Cardiac muscle cell (in vitro differentiated cells and primary cell): Measurements from ENCODE around the gene DNAJC16. TPM values are rescaled to one million over a fixed set of nuclear protein-coding genes. Genes with fewer than 3 reads are reported as not detected.
A peak's percentile ranks its signal among the peaks of the same experiment; 100 is the strongest.

Experiments used
- DNase-seq, 2 donors: peaks; one replicate each; pipeline versions ENCODE4 v3.0.0 to v3.0.0-alpha.2; 2010 to 2017; ENCODE audit warnings: low read depth in 1 of 2, low spot score in 1 of 2
- H3K27ac ChIP-seq: fragments of 200-600 bp; sonication (generic); 2 replicates; pipeline ENCODE4 v1.5.1; 2016
- H3K27me3 ChIP-seq: fragments of 200-600 bp; sonication (generic); 2 replicates; pipeline ENCODE4 v1.6.0; 2016; ENCODE audit warnings: control low read depth
- H3K36me3 ChIP-seq: fragments of 200-600 bp; sonication (generic); 2 replicates; pipeline ENCODE4 v1.5.1; 2016; ENCODE audit warnings: control low read depth
- H3K4me1 ChIP-seq: fragments of 200-600 bp; sonication (generic); 2 replicates; pipeline ENCODE4 v1.8.1; 2017; ENCODE audit warnings: low read depth, mild to moderate bottlenecking, mixed run types
- H3K4me3 ChIP-seq: fragments of 200-600 bp; sonication (generic); 2 replicates; pipeline ENCODE4 v1.5.1; 2016; ENCODE audit warnings: mild to moderate bottlenecking
- H3K9me3 ChIP-seq: fragments of 200-600 bp; sonication (generic); 2 replicates; pipeline ENCODE4 v1.5.1; 2017; ENCODE audit warnings: low read depth, mild to moderate bottlenecking, control low read depth
- CTCF ChIP-seq: IDR thresholded peaks from 2 replicates; pipeline ENCODE4 v1.5.1; 2012; ENCODE audit warnings: low read depth, mild to moderate bottlenecking, low read length
- polyA plus RNA-seq: library from polyadenylated mRNA; unstranded; fragments of >200 nt; fragmentation: Nextera tagmentation; extraction: Ambion mirVana; gene quantifications from 2 replicates; pipeline ENCODE4 v1.2.1, GENCODE V29; 2016
- total RNA-seq: library from RNA; depleted of rRNA; stranded (reverse); fragments of >200 nt; gene quantifications from 2 replicates; pipeline ENCODE4 v1.2.3, GENCODE V29; 2016

DNAJC16 gene
- total and polyA plus RNA-seq, 2 experiments from 2014 or later: 9.4 to 17.8 TPM

- Histone ChIP-seq H3K27ac (no peak overlapping the region), H3K27me3 (no peaks in the 10 kb centered on the region), H3K9me3 (no peaks in the 10 kb centered on the region), H3K4me1 (no peaks in the 10 kb centered on the region), H3K36me3 (no peaks in the 10 kb centered on the region), H3K4me3 (no peak overlapping the region)
- TF ChIP-seq CTCF: no peak
- DNase-seq: no peak
Measured at GRCh38 chr1:15605398-15606383, 79.0 kb downstream of the DNAJC16 start.

GRCh38 chr1:15609631-15610030 lies 83.0 kb downstream of the DNAJC16 start:
- no peaks in the 10 kb centered on the region for H3K27me3 ChIP-seq
- H3K36me3 ChIP-seq: no peaks in the 10 kb centered on the region
- no peak for DNase-seq
- no peak for TF ChIP-seq CTCF
- no peaks in the 10 kb centered on the region for H3K4me1 ChIP-seq
- H3K4me3 ChIP-seq: no peak overlapping the region
- no peaks in the 10 kb centered on the region for H3K9me3 ChIP-seq
- no peak overlapping the region for H3K27ac ChIP-seq

- Histone ChIP-seq H3K9me3 (no peaks in the 10 kb centered on the region), H3K27me3 (no peaks in the 10 kb centered on the region), H3K4me3 (no peak overlapping the region), H3K36me3 (no peaks in the 10 kb centered on the region), H3K27ac (no peak overlapping the region), H3K4me1 (no peaks in the 10 kb centered on the region)
- DNase-seq: no peak
- no peak for TF ChIP-seq CTCF
Measured at GRCh38 chr1:15610167-15610566, 83.5 kb downstream of the DNAJC16 start.

- Histone ChIP-seq H3K27ac (peak overlapping the region; percentile 80), H3K4me3 (peak overlapping the region; percentile 38), H3K4me1 (peaks cover 27% of the 10 kb centered on the region), H3K9me3 (no peaks in the 10 kb centered on the region), H3K36me3 (no peaks in the 10 kb centered on the region), H3K27me3 (no peaks in the 10 kb centered on the region)
- peak in 1 of 2 donors; percentile 66 for DNase-seq
- TF ChIP-seq CTCF: no peak
Measured at GRCh38 chr1:15616373-15617172, 89.9 kb downstream of the DNAJC16 start.

- H3K36me3 ChIP-seq: no peaks in the 10 kb centered on the region
- TF ChIP-seq CTCF: no peak
- peak within 1 kb of the TSS; percentile 93 for H3K27ac ChIP-seq
- H3K27me3 ChIP-seq: no peaks in the 10 kb centered on the region
- H3K4me1 ChIP-seq: peaks cover 27% of the 10 kb centered on the region
- H3K4me3 ChIP-seq: peak within 1 kb of the TSS; percentile 67
- no peaks in the 10 kb centered on the region for H3K9me3 ChIP-seq
- DNase-seq: peak; percentile 98 to 99
Measured at GRCh38 chr1:15617173-15618076, 90.8 kb downstream of the DNAJC16 start, which contains the start of gene DDI2. TSS of gene DDI2 (plus strand) at chr1:15617458. CDS start at chr1:15617671, 213 bp downstream.
